ENCODE data around the gene ZNF714. TPM values are rescaled to one million over a fixed set of nuclear protein-coding genes. Genes with fewer than 3 reads are reported as not detected.

Gene ZNF714
- total RNA-seq, result 14.2 TPM

- Histone ChIP-seq H3K27me3 (ENCODE audit: insufficient read depth, low read length) (no peaks in the 10 kb centered on the region), H3K4me1 (ENCODE audit: insufficient read depth, low read length) (peaks cover 9% of the 10 kb centered on the region), H3K9me3 (ENCODE audit: low read depth, low read length) (no peaks in the 10 kb centered on the region), H3K4me3 (ENCODE audit: low read length) (peak within 1 kb of the TSS; percentile 87)
Measured at GRCh38 chr19:21082011-21082975, at the start of gene ZNF714. TSS of gene ZNF714 (plus strand) at chr19:21082203. CDS start at chr19:21098269, 16,066 bp downstream.

DNA sequence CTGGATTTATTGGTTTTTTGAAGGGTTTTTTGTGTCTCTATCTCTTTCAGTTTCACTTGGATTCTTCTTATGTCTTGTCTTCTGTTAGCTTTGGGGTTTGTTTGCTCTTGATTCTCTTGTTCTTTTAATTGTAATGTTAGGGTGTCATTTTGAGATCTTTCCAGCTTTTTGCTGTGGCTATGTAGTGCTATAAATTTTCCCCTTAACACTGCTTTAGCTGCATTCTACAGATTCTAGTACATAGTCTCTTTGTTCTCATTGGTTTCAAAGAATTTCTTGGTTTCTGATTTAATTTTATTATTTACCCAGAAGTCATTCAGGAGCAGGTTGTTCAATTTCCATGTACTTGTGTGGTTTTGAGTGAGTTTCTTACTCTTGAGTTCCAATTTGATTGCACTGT lies 37.0 kb upstream of the ZNF714 start:
- no peaks in the 10 kb centered on the region for H3K27me3 ChIP-seq (ENCODE audit: insufficient read depth, low read length)
- H3K4me1 ChIP-seq (ENCODE audit: insufficient read depth, low read length), result no peaks in the 10 kb centered on the region
- no peak overlapping the region for H3K4me3 ChIP-seq (ENCODE audit: low read length)
- peaks cover 56% of the 10 kb centered on the region for H3K9me3 ChIP-seq (ENCODE audit: low read depth, low read length)

GRCh38 chr19:21046489-21046888 lies 35.5 kb upstream of the ZNF714 start:
- peaks cover 63% of the 10 kb centered on the region for H3K9me3 ChIP-seq (ENCODE audit: low read depth, low read length)

GRCh38 chr19:21047716-21048115 lies 34.3 kb upstream of the ZNF714 start:
- H3K9me3 ChIP-seq (ENCODE audit: low read depth, low read length), result peaks cover 74% of the 10 kb centered on the region
- no peaks in the 10 kb centered on the region for H3K27me3 ChIP-seq (ENCODE audit: insufficient read depth, low read length)
- H3K4me1 ChIP-seq (ENCODE audit: insufficient read depth, low read length), result no peaks in the 10 kb centered on the region
- H3K4me3 ChIP-seq (ENCODE audit: low read length), result no peak overlapping the region

More at GRCh38 chr19:21046489-21046888, 35.5 kb upstream of the ZNF714 start:
- no peak overlapping the region for H3K4me3 ChIP-seq (ENCODE audit: low read length)
- H3K4me1 ChIP-seq (ENCODE audit: insufficient read depth, low read length), result no peaks in the 10 kb centered on the region
- H3K27me3 ChIP-seq (ENCODE audit: insufficient read depth, low read length), result no peaks in the 10 kb centered on the region

- H3K4me1 ChIP-seq (ENCODE audit: insufficient read depth, low read length), result no peaks in the 10 kb centered on the region
- H3K4me3 ChIP-seq (ENCODE audit: low read length), result no peak overlapping the region
- H3K9me3 ChIP-seq (ENCODE audit: low read depth, low read length), result peaks cover 63% of the 10 kb centered on the region
- no peaks in the 10 kb centered on the region for H3K27me3 ChIP-seq (ENCODE audit: insufficient read depth, low read length)
Measured at GRCh38 chr19:21052902-21053301, 29.1 kb upstream of the ZNF714 start.

GRCh38 chr19:21065336-21065735 lies 16.7 kb upstream of the ZNF714 start:
- Histone ChIP-seq H3K4me1 (ENCODE audit: insufficient read depth, low read length) (no peaks in the 10 kb centered on the region), H3K9me3 (ENCODE audit: low read depth, low read length) (peaks cover 9% of the 10 kb centered on the region), H3K4me3 (ENCODE audit: low read length) (no peak overlapping the region), H3K27me3 (ENCODE audit: insufficient read depth, low read length) (no peaks in the 10 kb centered on the region)

GRCh38 chr19:21084343-21084742 lies 2.3 kb downstream of the ZNF714 start:
- H3K9me3 ChIP-seq (ENCODE audit: low read depth, low read length), result no peaks in the 10 kb centered on the region
- H3K4me3 ChIP-seq (ENCODE audit: low read length), result no peak overlapping the region
- no peaks in the 10 kb centered on the region for H3K27me3 ChIP-seq (ENCODE audit: insufficient read depth, low read length)
- H3K4me1 ChIP-seq (ENCODE audit: insufficient read depth, low read length), result peaks cover 9% of the 10 kb centered on the region

GRCh38 chr19:21087871-21088270 lies 5.9 kb downstream of the ZNF714 start:
- H3K4me1 ChIP-seq (ENCODE audit: insufficient read depth, low read length), result peaks cover 5% of the 10 kb centered on the region
- no peak overlapping the region for H3K4me3 ChIP-seq (ENCODE audit: low read length)
- H3K27me3 ChIP-seq (ENCODE audit: insufficient read depth, low read length), result no peaks in the 10 kb centered on the region
- H3K9me3 ChIP-seq (ENCODE audit: low read depth, low read length), result no peaks in the 10 kb centered on the region

- Histone ChIP-seq H3K4me3 (ENCODE audit: low read length) (no peak overlapping the region), H3K9me3 (ENCODE audit: low read depth, low read length) (no peaks in the 10 kb centered on the region), H3K4me1 (ENCODE audit: insufficient read depth, low read length) (no peaks in the 10 kb centered on the region), H3K27me3 (ENCODE audit: insufficient read depth, low read length) (no peaks in the 10 kb centered on the region)
Measured at GRCh38 chr19:21092109-21092508, 10.1 kb downstream of the ZNF714 start.

DNA sequence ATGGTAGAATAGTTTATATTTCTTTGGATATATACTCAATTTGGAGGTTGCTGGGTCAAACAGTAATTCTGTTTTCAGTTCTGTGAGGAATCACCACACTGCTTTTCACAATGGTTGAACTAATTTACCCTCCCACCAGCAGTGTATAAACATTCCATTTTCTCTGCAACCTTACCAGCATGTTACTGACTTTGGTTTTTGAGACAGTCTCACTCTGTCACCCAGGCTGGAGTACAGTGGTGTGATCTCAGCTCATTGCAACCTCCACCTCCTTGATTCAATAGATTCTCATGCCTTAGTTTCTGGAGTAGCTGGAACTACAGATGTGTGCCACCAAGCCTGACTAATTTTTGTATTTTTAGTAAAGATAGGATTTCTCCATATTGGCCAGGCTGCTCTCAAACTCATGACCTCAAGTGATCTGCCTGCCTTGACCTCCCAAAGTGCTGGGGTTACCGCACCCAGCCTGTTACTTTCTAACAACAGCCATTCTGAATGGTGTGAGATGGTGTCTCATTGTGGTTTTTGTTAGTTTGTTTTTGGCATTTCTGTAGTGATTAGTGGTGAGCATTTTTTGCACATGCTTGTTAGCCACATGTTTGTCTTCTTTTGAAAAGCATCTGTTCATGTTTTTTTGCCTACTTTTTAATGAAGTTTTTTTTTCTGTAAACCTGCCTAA lies 12.5 kb downstream of the ZNF714 start:
- Histone ChIP-seq H3K27me3 (ENCODE audit: insufficient read depth, low read length) (no peaks in the 10 kb centered on the region), H3K4me1 (ENCODE audit: insufficient read depth, low read length) (no peaks in the 10 kb centered on the region), H3K9me3 (ENCODE audit: low read depth, low read length) (no peaks in the 10 kb centered on the region), H3K4me3 (ENCODE audit: low read length) (no peak overlapping the region)

- Histone ChIP-seq H3K4me3 (ENCODE audit: low read length) (no peak overlapping the region), H3K4me1 (ENCODE audit: insufficient read depth, low read length) (no peaks in the 10 kb centered on the region), H3K9me3 (ENCODE audit: low read depth, low read length) (no peaks in the 10 kb centered on the region)
Measured at GRCh38 chr19:21098291-21098690, 16.3 kb downstream of the ZNF714 start.

GRCh38 chr19:21101521-21102242 lies 19.7 kb downstream of the ZNF714 start:
- H3K9me3 ChIP-seq (ENCODE audit: low read depth, low read length), result no peaks in the 10 kb centered on the region
- no peaks in the 10 kb centered on the region for H3K4me1 ChIP-seq (ENCODE audit: insufficient read depth, low read length)
- no peaks in the 10 kb centered on the region for H3K27me3 ChIP-seq (ENCODE audit: insufficient read depth, low read length)
- no peak overlapping the region for H3K4me3 ChIP-seq (ENCODE audit: low read length)

More at GRCh38 chr19:21098291-21098690, 16.3 kb downstream of the ZNF714 start:
- no peaks in the 10 kb centered on the region for H3K27me3 ChIP-seq (ENCODE audit: insufficient read depth, low read length)

- Histone ChIP-seq H3K4me1 (ENCODE audit: insufficient read depth, low read length) (no peaks in the 10 kb centered on the region), H3K9me3 (ENCODE audit: low read depth, low read length) (peaks cover 7% of the 10 kb centered on the region), H3K4me3 (ENCODE audit: low read length) (no peak overlapping the region), H3K27me3 (ENCODE audit: insufficient read depth, low read length) (no peaks in the 10 kb centered on the region)
Measured at GRCh38 chr19:21109116-21109515, 27.1 kb downstream of the ZNF714 start.

DNA sequence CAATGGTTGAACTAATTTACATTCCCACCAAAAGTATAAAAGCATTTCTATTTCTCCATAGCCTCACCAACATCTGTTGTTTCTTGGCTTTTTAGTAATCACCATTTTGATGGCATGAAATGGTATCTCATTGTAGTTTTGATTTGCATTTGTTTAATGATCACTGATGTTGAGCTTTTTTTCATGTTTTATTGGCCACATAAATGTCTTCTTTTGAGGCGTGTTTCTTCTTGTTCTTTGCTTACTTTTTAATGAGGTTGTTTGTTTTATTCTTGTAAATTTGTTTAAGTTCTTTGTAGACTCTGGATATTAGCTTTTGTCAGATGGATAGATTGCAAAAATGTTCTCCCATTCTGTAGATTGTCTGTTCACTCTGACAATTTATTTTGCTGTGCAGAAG lies 28.2 kb downstream of the ZNF714 start:
- no peaks in the 10 kb centered on the region for H3K4me1 ChIP-seq (ENCODE audit: insufficient read depth, low read length)
- H3K4me3 ChIP-seq (ENCODE audit: low read length), result no peak overlapping the region
- H3K9me3 ChIP-seq (ENCODE audit: low read depth, low read length), result peaks cover 17% of the 10 kb centered on the region
- no peaks in the 10 kb centered on the region for H3K27me3 ChIP-seq (ENCODE audit: insufficient read depth, low read length)

DNA sequence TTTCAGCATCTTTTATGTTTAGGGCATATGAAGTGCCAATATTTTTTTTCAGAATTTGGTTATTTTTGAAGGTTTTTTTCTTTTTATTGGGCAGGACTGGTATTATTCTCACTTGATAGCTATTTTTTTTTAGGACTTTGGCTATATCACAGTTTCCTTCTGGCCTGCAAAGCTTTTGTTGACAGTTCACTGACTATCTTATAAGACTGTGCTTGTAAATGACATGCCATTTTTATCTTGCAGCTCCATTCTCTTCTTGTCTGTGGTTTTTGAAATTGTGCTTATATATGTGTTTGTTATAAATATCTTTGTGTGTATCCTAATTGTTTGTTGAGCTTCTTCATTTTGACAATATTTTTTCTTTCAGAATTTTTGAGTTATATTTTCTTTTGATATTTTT lies 33.4 kb downstream of the ZNF714 start:
- Histone ChIP-seq H3K4me3 (ENCODE audit: low read length) (no peak overlapping the region), H3K9me3 (ENCODE audit: low read depth, low read length) (peaks cover 36% of the 10 kb centered on the region), H3K27me3 (ENCODE audit: insufficient read depth, low read length) (no peaks in the 10 kb centered on the region), H3K4me1 (ENCODE audit: insufficient read depth, low read length) (no peaks in the 10 kb centered on the region)

All from mononuclear cell (primary cell).